Peyer's patch (tissue), 4 donors: Measurements from ENCODE around the gene RAP1GAP.

Experiments used
- CTCF ChIP-seq, 6 experiments: fragments of 450-650 bp in 4 of 6; fragments of 200-600 bp in 2 of 6; sonication (generic) in 1 of 6; IDR thresholded peaks; one replicate each; pipeline ENCODE4 v1.5.1; 2017 to 2019; ENCODE audit warnings: antibody characterized with exemption in 6 of 6, mild to moderate bottlenecking in 3 of 6, moderate library complexity in 1 of 6
- POLR2A ChIP-seq, 2 donors: fragments of 450-650 bp; IDR thresholded peaks; one replicate each; pipeline ENCODE4 v1.5.1; 2017; ENCODE audit warnings: antibody characterized with exemption in 2 of 2, mild to moderate bottlenecking in 2 of 2, moderate library complexity in 2 of 2

- no peak for TF ChIP-seq CTCF (IDR thresholded peaks at IDR 0.05)
- TF ChIP-seq POLR2A (IDR thresholded peaks at IDR 0.05), result no peak
These were observed 38.1 kb upstream of the RAP1GAP start for GRCh38 chr1:21707086-21707840.
